Neural cell (in vitro differentiated cells): ENCODE measurements around the gene MGLL. TPM values are rescaled to one million over a fixed set of nuclear protein-coding genes. Genes with fewer than 3 reads are reported as not detected.

Source experiments
- H2AFZ ChIP-seq: fragments of 200-600, 300-800 bp; sonication (generic), shearing (Covaris generic); 2 replicates; pipeline ENCODE4 v1.6.0; 2014; ENCODE audit warnings: low read depth, mild to moderate bottlenecking, antibody characterized with exemption, low read length, moderate library complexity
- H3F3A ChIP-seq: fragments of 200-600 bp; shearing (Covaris generic); 2 replicates; pipeline ENCODE4 v1.6.1; 2016; ENCODE audit warnings: mild to moderate bottlenecking, moderate library complexity, mixed read lengths, antibody characterized with exemption, low read length; ENCODE audit not compliant: insufficient read depth, poor library complexity, severe bottlenecking
- H3K27ac ChIP-seq: fragments of 200-600, 300-800 bp; sonication (generic), shearing (Covaris generic); 2 replicates; pipeline ENCODE4 v1.5.1; 2014; ENCODE audit warnings: mild to moderate bottlenecking, low read length, moderate library complexity
- H3K27me3 ChIP-seq: fragments of 300-800, 200-600 bp; sonication (generic), shearing (Covaris generic); 2 replicates; pipeline ENCODE4 v1.6.0; 2014; ENCODE audit warnings: mild to moderate bottlenecking, low read depth, low read length, moderate library complexity; ENCODE audit not compliant: insufficient read depth
- H3K36me3 ChIP-seq: fragments of 300-800, 200-600 bp; sonication (generic), shearing (Covaris generic); 2 replicates; pipeline ENCODE4 v1.5.1; 2014; ENCODE audit warnings: mild to moderate bottlenecking, antibody characterized with exemption, low read length, moderate library complexity; ENCODE audit not compliant: insufficient read depth
- H3K4me2 ChIP-seq: fragments of 300-800, 200-600 bp; sonication (generic), shearing (Covaris generic); 2 replicates; pipeline ENCODE4 v1.6.0; 2014; ENCODE audit warnings: mild to moderate bottlenecking, low read length
- H3K4me3 ChIP-seq: fragments of 300-800, 200-600 bp; sonication (generic), shearing (Covaris generic); 2 replicates; pipeline ENCODE4 v1.5.1; 2014; ENCODE audit warnings: mild to moderate bottlenecking, low read length, moderate library complexity
- H3K79me2 ChIP-seq: fragments of 200-600 bp; shearing (Covaris generic); replicated peaks from 2 replicates; pipeline ENCODE4 v1.6.0; 2014; ENCODE audit warnings: mild to moderate bottlenecking, low read length, moderate library complexity; ENCODE audit not compliant: insufficient read depth
- H3K9ac ChIP-seq: fragments of 300-800, 200-600 bp; sonication (generic), shearing (Covaris generic); 2 replicates; pipeline ENCODE4 v1.6.1; 2016; ENCODE audit warnings: mild to moderate bottlenecking, low read length, mixed read lengths
- H3K9me2 ChIP-seq: fragments of 200-600 bp; shearing (Covaris generic); 2 replicates; pipeline ENCODE4 v1.6.1; 2016; ENCODE audit warnings: mild to moderate bottlenecking, low read length, mixed read lengths; ENCODE audit not compliant: insufficient read depth
- H3K9me3 ChIP-seq: fragments of 200-600, 300-800 bp; sonication (generic), shearing (Covaris generic); 2 replicates; pipeline ENCODE4 v1.6.1; 2016; ENCODE audit warnings: mild to moderate bottlenecking, mixed run types, low read length, moderate library complexity, mixed read lengths
- H4K20me1 ChIP-seq: fragments of 200-600 bp; shearing (Covaris generic); 2 replicates; pipeline ENCODE4 v1.6.1; 2016; ENCODE audit warnings: mild to moderate bottlenecking, mixed run types; ENCODE audit not compliant: insufficient read depth
- CTCF ChIP-seq: fragments of 450-650 bp; IDR thresholded peaks from 2 replicates; pipeline ENCODE4 v1.5.1; 2014; ENCODE audit warnings: antibody characterized with exemption, mild to moderate bottlenecking, moderate library complexity; ENCODE audit not compliant: poor library complexity, severe bottlenecking
- EP300 ChIP-seq: fragments of 450-650 bp; conservative IDR thresholded peaks from 2 replicates; pipeline ENCODE4 v1.6.1; 2014; ENCODE audit warnings: antibody characterized with exemption, mild to moderate bottlenecking, moderate library complexity; ENCODE audit not compliant: poor library complexity, severe bottlenecking
- EZH2 ChIP-seq: fragments of 200-600, 300-800 bp; shearing (Covaris generic), sonication (generic); IDR thresholded peaks from 2 replicates; pipeline ENCODE4 v1.6.1; 2014; ENCODE audit warnings: antibody characterized with exemption, low read length, borderline replicate concordance, mild to moderate bottlenecking; ENCODE audit not compliant: insufficient read depth, poor library complexity, severe bottlenecking
- MXI1 ChIP-seq: fragments of 450-650 bp; conservative IDR thresholded peaks from 2 replicates; pipeline ENCODE4 v1.6.1; 2014; ENCODE audit warnings: antibody characterized with exemption, mild to moderate bottlenecking; ENCODE audit not compliant: poor library complexity, severe bottlenecking
- POLR2AphosphoS5 ChIP-seq: IDR thresholded peaks from 2 replicates; pipeline ENCODE4 v1.6.1; 2012
- RAD21 ChIP-seq: fragments of 450-650 bp; conservative IDR thresholded peaks from 2 replicates; pipeline ENCODE4 v1.6.1; 2014; ENCODE audit warnings: antibody characterized with exemption, mild to moderate bottlenecking, moderate library complexity
- REST ChIP-seq: IDR thresholded peaks from 2 replicates; pipeline ENCODE4 v1.6.1; 2012; ENCODE audit warnings: borderline replicate concordance
- SMC3 ChIP-seq: fragments of 450-650 bp; conservative IDR thresholded peaks from 2 replicates; pipeline ENCODE4 v1.6.1; 2014; ENCODE audit warnings: antibody characterized with exemption, mild to moderate bottlenecking, moderate library complexity; ENCODE audit not compliant: poor library complexity
- TAF1 ChIP-seq: IDR thresholded peaks from 2 replicates; pipeline ENCODE4 v1.6.1; 2012; ENCODE audit warnings: low read depth
- polyA plus RNA-seq: library from polyadenylated mRNA; depleted of rRNA; stranded (reverse); fragments of >200 nt; gene quantifications from 2 replicates; pipeline ENCODE4 v1.2.3, GENCODE V29; 2014

MGLL gene
- polyA plus RNA-seq, 1 donor from 2014 or later = 2.0 TPM

GRCh38 chr3:127652246-127652995 is 169.9 kb downstream of the MGLL start:
- Histone ChIP-seq H3F3A (no peaks in the 10 kb centered on the region), H3K4me3 (no peak overlapping the region), H3K9ac (no peak overlapping the region), H3K79me2 (no peaks in the 10 kb centered on the region), H4K20me1 (peaks cover 3% of the 10 kb centered on the region), H3K27me3 (no peaks in the 10 kb centered on the region), H2AFZ (no peak overlapping the region), H3K27ac (no peak overlapping the region), H3K4me2 (no peak overlapping the region), H3K36me3 (peaks cover 4% of the 10 kb centered on the region), H3K9me2 (no peaks in the 10 kb centered on the region), H3K9me3 (no peaks in the 10 kb centered on the region)
- peak; percentile 80 for TF ChIP-seq CTCF
- TF ChIP-seq POLR2AphosphoS5 = no peak
- TF ChIP-seq MXI1 = no peak
- TF ChIP-seq RAD21 = peak; percentile 87
- TF ChIP-seq SMC3 = peak; percentile 91
- TF ChIP-seq EZH2 = no peak
- TF ChIP-seq EP300 = no peak
- no peak for TF ChIP-seq REST

GRCh38 chr3:127651516-127652172 is 170.7 kb downstream of the MGLL start:
- Histone ChIP-seq H2AFZ (no peak overlapping the region), H3K9ac (no peak overlapping the region), H4K20me1 (peaks cover 4% of the 10 kb centered on the region), H3K36me3 (peaks cover 4% of the 10 kb centered on the region), H3K27me3 (no peaks in the 10 kb centered on the region), H3K9me3 (no peaks in the 10 kb centered on the region), H3K4me3 (no peak overlapping the region), H3K4me2 (no peak overlapping the region), H3K79me2 (no peaks in the 10 kb centered on the region), H3F3A (no peaks in the 10 kb centered on the region), H3K27ac (no peak overlapping the region), H3K9me2 (no peaks in the 10 kb centered on the region)
- TF ChIP-seq RAD21 (no peak), SMC3 (no peak), MXI1 (no peak), CTCF (no peak), POLR2AphosphoS5 (no peak), EP300 (no peak), REST (no peak), EZH2 (no peak), TAF1 (no peak)
